ENCODE results near the gene RGS6. TPM values are rescaled to one million over a fixed set of nuclear protein-coding genes. Genes with fewer than 3 reads are reported as not detected.
A peak's percentile ranks its signal among the peaks of the same experiment; 100 is the strongest.

Gene RGS6
- total RNA-seq, 3 donors from 2014 or later: 3.4 to 9.2 (median 4.5) TPM

DNA sequence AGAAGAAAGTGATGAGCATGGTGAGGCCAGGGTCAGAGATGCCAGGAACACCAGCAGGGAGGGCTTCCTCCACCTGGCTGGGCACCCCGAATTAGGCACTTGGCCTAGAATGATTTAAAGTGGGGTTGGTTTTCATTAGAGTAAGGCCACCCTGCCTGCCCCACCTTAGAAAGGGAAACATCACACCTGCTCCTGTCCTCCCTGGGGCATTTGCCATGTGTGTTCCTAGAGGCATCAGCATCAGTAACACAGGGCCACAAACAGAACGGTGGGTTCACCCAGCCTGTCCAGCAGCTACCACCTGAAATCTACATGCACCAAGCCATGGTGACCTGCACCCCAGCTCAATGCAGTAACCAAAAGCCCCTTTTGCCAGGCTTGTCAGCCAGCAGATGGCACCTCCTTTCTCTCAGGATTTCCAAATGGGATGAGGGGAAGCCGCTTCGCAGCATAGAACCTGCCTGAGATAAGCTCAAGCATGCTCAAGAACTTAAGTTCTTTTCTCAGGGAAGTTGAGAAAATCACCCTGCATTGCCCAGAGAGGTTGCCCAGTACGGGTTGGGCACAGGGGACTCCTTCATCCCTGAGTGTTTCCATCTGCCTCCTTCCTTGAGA, 622.9 kb downstream of the RGS6 start:
- Histone ChIP-seq H3K9me3 (no peaks in the 10 kb centered on the region), H3K4me1 (no peaks in the 10 kb centered on the region), H3K27me3 (no peaks in the 10 kb centered on the region), H3K36me3 (no peaks in the 10 kb centered on the region), H3K4me3 (no peak overlapping the region), H3K27ac (no peak overlapping the region)
- DNase-seq (ENCODE audit: low spot score in 2 of 2): no peak
- intact Hi-C loops (cut with DNase I; ENCODE audit: low total_unique reads): no loop called here
- TF ChIP-seq, protein P1, sequence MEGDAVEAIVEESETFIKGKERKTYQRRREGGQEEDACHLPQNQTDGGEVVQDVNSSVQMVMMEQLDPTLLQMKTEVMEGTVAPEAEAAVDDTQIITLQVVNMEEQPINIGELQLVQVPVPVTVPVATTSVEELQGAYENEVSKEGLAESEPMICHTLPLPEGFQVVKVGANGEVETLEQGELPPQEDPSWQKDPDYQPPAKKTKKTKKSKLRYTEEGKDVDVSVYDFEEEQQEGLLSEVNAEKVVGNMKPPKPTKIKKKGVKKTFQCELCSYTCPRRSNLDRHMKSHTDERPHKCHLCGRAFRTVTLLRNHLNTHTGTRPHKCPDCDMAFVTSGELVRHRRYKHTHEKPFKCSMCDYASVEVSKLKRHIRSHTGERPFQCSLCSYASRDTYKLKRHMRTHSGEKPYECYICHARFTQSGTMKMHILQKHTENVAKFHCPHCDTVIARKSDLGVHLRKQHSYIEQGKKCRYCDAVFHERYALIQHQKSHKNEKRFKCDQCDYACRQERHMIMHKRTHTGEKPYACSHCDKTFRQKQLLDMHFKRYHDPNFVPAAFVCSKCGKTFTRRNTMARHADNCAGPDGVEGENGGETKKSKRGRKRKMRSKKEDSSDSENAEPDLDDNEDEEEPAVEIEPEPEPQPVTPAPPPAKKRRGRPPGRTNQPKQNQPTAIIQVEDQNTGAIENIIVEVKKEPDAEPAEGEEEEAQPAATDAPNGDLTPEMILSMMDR (IDR thresholded peaks at IDR 0.05): no peak
- TF ChIP-seq POLR2A (IDR thresholded peaks at IDR 0.05) (no peak), POLR2AphosphoS5 (IDR thresholded peaks at IDR 0.05) (no peak)

DNA sequence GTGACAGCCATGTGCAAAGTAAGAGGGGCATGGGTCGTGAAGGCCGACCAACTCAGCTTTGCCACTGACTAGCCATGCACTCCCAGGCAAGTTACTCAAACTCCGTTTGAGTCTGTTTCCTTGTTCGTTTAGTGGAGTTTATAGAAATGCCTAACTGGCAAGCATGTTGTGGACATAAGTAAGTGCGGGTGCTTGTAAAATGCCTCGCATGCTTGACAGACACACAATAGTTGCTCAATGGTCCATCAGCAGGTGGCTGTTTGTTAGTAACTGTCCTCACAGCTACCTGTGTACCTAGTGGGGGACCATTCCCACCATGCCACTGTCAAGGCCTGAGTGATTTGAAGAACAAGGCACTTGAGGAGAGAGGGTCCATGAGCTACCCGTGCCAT, 623.4 kb downstream of the RGS6 start:
- intact Hi-C loops (cut with DNase I; ENCODE audit: low total_unique reads): no loop called here
- no peak overlapping the region for H3K4me3 ChIP-seq
- TF ChIP-seq POLR2A (IDR thresholded peaks at IDR 0.05): no peak
- TF ChIP-seq, protein P1 (IDR thresholded peaks at IDR 0.05): no peak
- no peak for TF ChIP-seq POLR2AphosphoS5 (IDR thresholded peaks at IDR 0.05)
- H3K9me3 ChIP-seq: no peaks in the 10 kb centered on the region
- H3K4me1 ChIP-seq: no peaks in the 10 kb centered on the region
- H3K27ac ChIP-seq: no peak overlapping the region
- H3K36me3 ChIP-seq: no peaks in the 10 kb centered on the region
- H3K27me3 ChIP-seq: no peaks in the 10 kb centered on the region
- DNase-seq (ENCODE audit: low spot score in 2 of 2): no peak

GRCh38 chr14:72557671-72558070, 625.4 kb downstream of the RGS6 start:
- Histone ChIP-seq H3K27ac (no peak overlapping the region), H3K27me3 (no peaks in the 10 kb centered on the region), H3K9me3 (no peaks in the 10 kb centered on the region), H3K4me3 (no peak overlapping the region), H3K36me3 (no peaks in the 10 kb centered on the region), H3K4me1 (no peaks in the 10 kb centered on the region)
- no peak for TF ChIP-seq POLR2A (IDR thresholded peaks at IDR 0.05)
- TF ChIP-seq, protein P1 (IDR thresholded peaks at IDR 0.05): no peak
- TF ChIP-seq POLR2AphosphoS5 (IDR thresholded peaks at IDR 0.05): no peak
- intact Hi-C loops (cut with DNase I; ENCODE audit: low total_unique reads): no loop called here
- DNase-seq (ENCODE audit: low spot score in 2 of 2): no peak

- Histone ChIP-seq H3K9me3 (no peaks in the 10 kb centered on the region), H3K27me3 (no peaks in the 10 kb centered on the region), H3K27ac (peak overlapping the region; percentile 33 to 68), H3K4me3 (peak overlapping the region in 2 of 3 donors; percentile 20 to 35), H3K4me1 (no peaks in the 10 kb centered on the region), H3K36me3 (no peaks in the 10 kb centered on the region)
- TF ChIP-seq, protein P1 (IDR thresholded peaks at IDR 0.05): no peak
- TF ChIP-seq POLR2AphosphoS5 (IDR thresholded peaks at IDR 0.05) (no peak), POLR2A (IDR thresholded peaks at IDR 0.05) (no peak)
- intact Hi-C loops (cut with DNase I; ENCODE audit: low total_unique reads): no loop called here
- peak in 1 of 2 donors; percentile 71 for DNase-seq (ENCODE audit: low spot score in 2 of 2)
These were observed 626.5 kb downstream of the RGS6 start for GRCh38 chr14:72558721-72559120.

GRCh38 chr14:72559202-72559601, 627.0 kb downstream of the RGS6 start:
- Histone ChIP-seq H3K4me3 (peak overlapping the region in 2 of 3 donors; percentile 20 to 35), H3K9me3 (no peaks in the 10 kb centered on the region), H3K27me3 (no peaks in the 10 kb centered on the region), H3K27ac (peak overlapping the region; percentile 33 to 68), H3K4me1 (no peaks in the 10 kb centered on the region), H3K36me3 (no peaks in the 10 kb centered on the region)
- DNase-seq (ENCODE audit: low spot score in 2 of 2): no peak
- no peak for TF ChIP-seq POLR2AphosphoS5 (IDR thresholded peaks at IDR 0.05)
- TF ChIP-seq, protein P1 (IDR thresholded peaks at IDR 0.05): no peak
- no peak for TF ChIP-seq POLR2A (IDR thresholded peaks at IDR 0.05)
- intact Hi-C loops (cut with DNase I; ENCODE audit: low total_unique reads): no loop called here

All from breast epithelium (tissue), 4 donors.